ENCODE measurements around the gene SREK1. TPM values are rescaled to one million over a fixed set of nuclear protein-coding genes. Genes with fewer than 3 reads are reported as not detected.
A peak's percentile ranks its signal among the peaks of the same experiment; 100 is the strongest.

SREK1 gene
- total and polyA plus RNA-seq, 9 donors: 24.5 to 101 (median 54.0) TPM

DNA sequence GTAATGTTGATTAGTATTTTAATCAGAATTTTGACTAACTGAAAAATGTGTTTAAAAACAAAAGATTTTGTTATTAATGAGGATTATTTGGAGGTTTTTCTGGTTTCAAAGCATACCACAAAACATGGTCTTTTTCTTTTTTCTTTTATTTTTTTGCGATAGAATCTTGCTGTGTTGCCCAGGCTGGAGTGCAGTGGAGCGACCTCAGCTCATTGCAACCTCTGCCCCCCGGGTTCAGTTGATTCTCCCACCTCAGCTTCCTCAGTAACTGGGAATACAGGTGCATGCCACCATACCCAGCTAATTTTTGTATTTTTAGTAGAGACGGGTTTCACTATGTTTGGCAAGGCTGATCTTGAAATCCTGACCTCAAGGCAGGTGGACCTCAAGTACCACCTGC, 24.1 kb downstream of the SREK1 start:
- no peak overlapping the region for H3K27ac ChIP-seq
- H3K9me3 ChIP-seq: no peaks in the 10 kb centered on the region
- DNase-seq: no peak
- no peaks in the 10 kb centered on the region for H3K27me3 ChIP-seq
- H3K4me3 ChIP-seq: no peak overlapping the region
- no peak for TF ChIP-seq POLR2A (IDR thresholded peaks at IDR 0.05)
- no peak for TF ChIP-seq EP300 (IDR thresholded peaks at IDR 0.05)
- TF ChIP-seq, protein P1, sequence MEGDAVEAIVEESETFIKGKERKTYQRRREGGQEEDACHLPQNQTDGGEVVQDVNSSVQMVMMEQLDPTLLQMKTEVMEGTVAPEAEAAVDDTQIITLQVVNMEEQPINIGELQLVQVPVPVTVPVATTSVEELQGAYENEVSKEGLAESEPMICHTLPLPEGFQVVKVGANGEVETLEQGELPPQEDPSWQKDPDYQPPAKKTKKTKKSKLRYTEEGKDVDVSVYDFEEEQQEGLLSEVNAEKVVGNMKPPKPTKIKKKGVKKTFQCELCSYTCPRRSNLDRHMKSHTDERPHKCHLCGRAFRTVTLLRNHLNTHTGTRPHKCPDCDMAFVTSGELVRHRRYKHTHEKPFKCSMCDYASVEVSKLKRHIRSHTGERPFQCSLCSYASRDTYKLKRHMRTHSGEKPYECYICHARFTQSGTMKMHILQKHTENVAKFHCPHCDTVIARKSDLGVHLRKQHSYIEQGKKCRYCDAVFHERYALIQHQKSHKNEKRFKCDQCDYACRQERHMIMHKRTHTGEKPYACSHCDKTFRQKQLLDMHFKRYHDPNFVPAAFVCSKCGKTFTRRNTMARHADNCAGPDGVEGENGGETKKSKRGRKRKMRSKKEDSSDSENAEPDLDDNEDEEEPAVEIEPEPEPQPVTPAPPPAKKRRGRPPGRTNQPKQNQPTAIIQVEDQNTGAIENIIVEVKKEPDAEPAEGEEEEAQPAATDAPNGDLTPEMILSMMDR (IDR thresholded peaks at IDR 0.05): no peak
- intact Hi-C loops (cut with DNase I): no loop called here
- WGBS, 3 donors: 91 to 94% (median 91%) methylated on average over 4 of the region's 4 CpGs
- no peaks in the 10 kb centered on the region for H3K4me1 ChIP-seq (ENCODE audit: insufficient read depth)
- no peaks in the 10 kb centered on the region for H3K36me3 ChIP-seq

GRCh38 chr5:66169534-66169933, 25.4 kb downstream of the SREK1 start:
- intact Hi-C loops (cut with DNase I): no loop called here
- no peak overlapping the region for H3K4me3 ChIP-seq
- DNase-seq: no peak
- H3K9me3 ChIP-seq: no peaks in the 10 kb centered on the region
- no peak overlapping the region for H3K27ac ChIP-seq
- no peaks in the 10 kb centered on the region for H3K4me1 ChIP-seq (ENCODE audit: insufficient read depth)
- no peaks in the 10 kb centered on the region for H3K27me3 ChIP-seq
- WGBS, 3 donors: 90 to 93% (median 91%) methylated on average over 4 of the region's 4 CpGs
- TF ChIP-seq POLR2A (IDR thresholded peaks at IDR 0.05): no peak
- no peak for TF ChIP-seq EP300 (IDR thresholded peaks at IDR 0.05)
- TF ChIP-seq, protein P1 (IDR thresholded peaks at IDR 0.05): no peak
- H3K36me3 ChIP-seq: no peaks in the 10 kb centered on the region

DNA sequence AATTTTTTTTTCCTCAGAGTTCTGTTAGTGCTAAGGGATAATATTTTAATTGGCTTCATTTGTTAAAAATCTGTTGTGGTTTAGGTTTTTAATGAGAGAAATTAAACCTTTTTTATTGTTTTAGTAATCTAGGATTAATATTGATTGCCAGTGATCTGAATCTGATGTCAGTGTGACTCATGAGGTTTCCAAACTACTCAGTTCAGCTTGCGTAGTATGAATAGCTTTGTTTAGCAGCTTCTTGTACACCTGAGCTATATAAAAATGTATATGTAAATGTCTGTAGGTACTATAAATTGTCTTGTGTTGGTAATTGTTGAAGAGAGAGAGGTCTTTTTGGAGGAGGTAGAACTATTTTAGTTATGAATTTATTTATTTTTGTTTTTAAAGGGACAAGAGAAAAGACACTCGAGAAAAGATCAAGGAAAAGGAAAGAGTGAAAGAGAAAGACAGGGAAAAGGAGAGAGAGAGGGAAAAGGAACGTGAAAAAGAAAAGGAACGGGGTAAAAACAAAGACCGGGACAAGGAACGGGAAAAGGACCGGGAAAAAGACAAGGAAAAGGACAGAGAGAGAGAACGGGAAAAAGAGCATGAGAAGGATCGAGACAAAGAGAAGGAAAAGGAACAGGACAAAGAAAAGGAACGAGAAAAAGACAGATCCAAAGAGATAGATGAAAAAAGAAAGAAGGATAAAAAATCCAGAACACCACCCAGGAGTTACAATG, 26.3 kb downstream of the SREK1 start:
- no peaks in the 10 kb centered on the region for H3K36me3 ChIP-seq
- WGBS, 3 donors: 86 to 90% (median 88%) methylated on average over 10 of the region's 10 CpGs
- no peaks in the 10 kb centered on the region for H3K4me1 ChIP-seq (ENCODE audit: insufficient read depth)
- no peaks in the 10 kb centered on the region for H3K27me3 ChIP-seq
- no peak overlapping the region for H3K4me3 ChIP-seq
- DNase-seq: no peak
- H3K27ac ChIP-seq: no peak overlapping the region
- H3K9me3 ChIP-seq: no peaks in the 10 kb centered on the region
- intact Hi-C loops (cut with DNase I): no loop called here
- TF ChIP-seq POLR2A (IDR thresholded peaks at IDR 0.05) (no peak), EP300 (IDR thresholded peaks at IDR 0.05) (no peak)
- TF ChIP-seq, protein P1 (IDR thresholded peaks at IDR 0.05): no peak

GRCh38 chr5:66171349-66172344, 27.5 kb downstream of the SREK1 start:
- intact Hi-C loops (cut with DNase I): no loop called here
- WGBS, 3 donors: 46 to 54% (median 49%) methylated on average over 6 of the region's 6 CpGs
- Histone ChIP-seq H3K9me3 (no peaks in the 10 kb centered on the region), H3K4me1 (ENCODE audit: insufficient read depth) (no peaks in the 10 kb centered on the region), H3K27me3 (no peaks in the 10 kb centered on the region), H3K36me3 (no peaks in the 10 kb centered on the region), H3K27ac (no peak overlapping the region), H3K4me3 (no peak overlapping the region)
- TF ChIP-seq EP300 (IDR thresholded peaks at IDR 0.05) (no peak), POLR2A (IDR thresholded peaks at IDR 0.05) (no peak)
- TF ChIP-seq, protein P1 (IDR thresholded peaks at IDR 0.05): peak in 1 of 3 donors; percentile 34
- peak in 2 of 5 donors; percentile 32 to 36 for DNase-seq
